Stimulated activated CD8-positive, alpha-beta memory T cell treated with anti-CD3 and anti-CD28 coated beads, Interleukin-4, amount 100 ng/mL, for 1 hour (primary cell): Measurements from ENCODE around the gene PRMT7.
A peak's percentile ranks its signal among the peaks of the same experiment; 100 is the strongest.

Experiments used
- DNase-seq, 2 donors: peaks; one replicate each; pipeline ENCODE4 v3.0.0-alpha.2; 2020; ENCODE audit warnings: low read depth in 2 of 2, low spot score in 1 of 2

Gene PRMT7

DNA sequence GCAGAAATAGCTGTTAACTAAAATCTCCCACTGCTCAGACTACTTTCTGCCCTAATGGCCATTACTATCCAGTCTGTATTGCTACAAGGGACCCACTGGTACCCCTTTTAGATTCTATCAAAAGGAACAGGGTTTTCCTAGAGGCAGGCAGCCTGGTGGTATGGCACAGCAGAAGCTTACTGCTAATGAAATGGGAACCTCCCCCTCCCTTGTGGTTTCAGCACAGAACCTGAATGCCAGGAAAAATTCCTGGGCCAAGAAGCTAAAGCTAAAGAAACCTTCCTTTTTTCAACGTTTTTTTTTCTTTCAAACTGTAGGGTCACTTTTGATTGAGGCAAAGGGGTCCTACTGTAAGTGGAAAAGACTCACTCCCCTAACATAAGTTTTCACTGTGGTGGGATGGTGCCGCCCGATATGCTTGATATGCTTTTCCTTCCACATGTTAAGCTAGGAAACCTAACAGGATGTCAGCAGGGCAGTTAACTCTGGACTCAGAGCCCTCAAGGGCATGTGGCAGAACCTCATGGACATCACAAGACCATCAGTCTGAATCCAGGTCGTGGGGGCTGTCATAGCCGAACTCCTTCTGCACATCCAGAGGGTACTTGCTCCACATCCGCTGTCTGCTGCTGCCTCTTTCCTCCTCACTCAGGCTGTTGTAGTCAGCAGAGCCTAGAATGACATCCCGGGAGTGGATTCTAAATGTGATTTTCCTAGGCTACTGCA, 9.9 kb upstream of the PRMT7 start:
- no peak for DNase-seq

DNA sequence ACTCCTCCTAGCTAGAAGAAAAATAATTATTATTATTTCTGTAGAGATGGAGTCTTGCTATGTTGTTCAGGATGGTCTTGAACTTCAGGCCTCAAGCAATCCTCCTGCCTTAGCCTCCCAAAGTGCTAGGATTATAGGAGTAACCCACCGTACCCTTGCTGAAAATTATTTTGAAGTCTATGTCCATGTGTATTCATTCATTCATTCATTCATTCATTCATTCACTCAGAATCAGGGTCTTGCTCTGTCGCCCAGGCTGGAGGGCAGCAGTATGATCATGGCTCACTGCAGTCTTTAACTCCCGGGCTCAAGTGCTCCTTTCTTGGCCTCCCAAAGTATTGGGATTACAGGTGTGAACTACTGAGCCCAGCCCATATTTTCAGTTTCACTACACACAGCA, 4.2 kb upstream of the PRMT7 start:
- DNase-seq, result no peak

- DNase-seq, result no peak
Observed at GRCh38 chr16:68309799-68310198, 1.0 kb upstream of the PRMT7 start.

GRCh38 chr16:68310437-68310773, 414 bp upstream of the PRMT7 start:
- peak in 1 of 2 donors; percentile 1 for DNase-seq

DNA sequence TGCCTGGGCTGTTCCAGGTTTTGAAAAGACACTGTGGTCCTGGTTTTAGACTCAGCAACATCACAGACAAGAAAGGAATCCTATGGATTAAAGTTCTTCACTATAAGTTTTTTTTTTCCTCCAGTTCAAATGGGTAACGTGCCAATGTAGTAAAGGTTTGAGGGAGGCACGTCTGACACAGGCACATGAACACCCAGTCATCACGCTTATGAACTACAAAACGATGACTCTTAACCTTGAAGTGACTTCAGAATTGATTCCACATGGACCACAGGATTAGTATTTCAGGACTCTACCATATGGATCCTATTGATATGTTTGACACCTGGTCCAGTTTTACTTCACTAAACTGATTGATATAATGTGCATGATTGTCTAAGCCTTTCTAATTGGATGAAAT, 2.3 kb downstream of the PRMT7 start:
- DNase-seq, result no peak

DNA sequence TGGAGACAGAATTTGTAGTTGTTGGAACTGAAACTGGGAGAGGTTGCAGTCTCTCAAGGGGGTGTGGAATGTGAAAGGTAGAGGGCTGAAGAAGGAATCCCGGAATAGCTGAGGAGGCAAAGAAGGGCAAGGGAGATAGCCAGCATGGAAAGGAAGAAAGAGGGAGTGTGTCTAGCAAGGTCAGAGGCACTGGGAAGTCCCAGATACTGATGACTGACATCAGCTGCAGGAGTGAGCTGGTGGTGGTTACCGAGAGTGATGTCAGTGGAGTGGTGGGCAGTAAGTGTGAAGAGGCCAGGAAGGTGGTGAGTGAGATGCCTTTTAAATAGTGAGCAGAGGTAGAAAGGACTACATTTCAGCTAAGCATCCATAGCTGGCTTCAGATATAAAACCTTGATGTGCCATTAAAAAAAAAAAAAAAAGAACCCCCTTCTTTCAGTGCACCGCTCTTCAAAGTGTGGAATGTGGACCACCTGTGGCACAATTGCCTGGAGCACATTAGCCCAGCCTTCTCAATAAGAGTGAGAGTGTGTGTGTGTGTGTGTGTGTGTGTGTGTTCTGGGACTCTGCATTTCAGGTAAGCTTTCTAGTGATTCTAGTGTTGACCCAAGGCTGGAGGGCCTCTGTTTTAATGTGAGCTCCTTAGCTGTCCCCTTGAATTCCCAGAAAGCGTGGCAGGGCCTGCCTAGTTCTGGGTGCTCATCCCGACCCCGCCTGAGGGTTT, 8.5 kb downstream of the PRMT7 start:
- DNase-seq, result no peak

GRCh38 chr16:68324336-68324735, 13.5 kb downstream of the PRMT7 start:
- DNase-seq, result no peak

DNA sequence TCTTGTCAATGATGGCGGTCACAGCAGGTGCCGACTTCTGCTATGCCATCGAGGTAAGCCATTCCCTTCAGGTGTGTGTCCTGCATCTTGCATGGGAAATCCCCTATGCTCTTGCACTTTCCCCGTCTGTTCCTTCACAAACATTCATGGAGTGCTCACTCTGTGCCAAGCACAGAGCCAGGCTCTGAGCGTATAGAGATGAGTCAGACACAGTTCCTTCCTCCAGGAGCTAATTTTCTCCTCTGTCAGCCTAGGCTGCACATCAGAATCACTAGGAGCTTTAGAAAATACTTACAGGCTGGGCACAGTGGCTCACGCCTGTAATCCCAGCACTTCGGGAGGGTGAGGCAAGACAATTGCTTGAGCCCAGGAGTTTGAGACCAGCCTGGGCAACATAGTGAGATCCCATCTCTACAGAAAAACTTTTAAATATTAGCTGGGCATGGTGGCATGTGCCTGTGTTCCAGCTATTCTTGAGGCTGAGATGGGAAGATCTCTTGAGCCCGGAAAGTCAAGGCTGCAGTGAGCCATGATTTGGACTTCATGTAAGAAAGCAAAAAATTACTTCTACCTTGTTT, 14.1 kb downstream of the PRMT7 start:
- DNase-seq, result no peak

DNA sequence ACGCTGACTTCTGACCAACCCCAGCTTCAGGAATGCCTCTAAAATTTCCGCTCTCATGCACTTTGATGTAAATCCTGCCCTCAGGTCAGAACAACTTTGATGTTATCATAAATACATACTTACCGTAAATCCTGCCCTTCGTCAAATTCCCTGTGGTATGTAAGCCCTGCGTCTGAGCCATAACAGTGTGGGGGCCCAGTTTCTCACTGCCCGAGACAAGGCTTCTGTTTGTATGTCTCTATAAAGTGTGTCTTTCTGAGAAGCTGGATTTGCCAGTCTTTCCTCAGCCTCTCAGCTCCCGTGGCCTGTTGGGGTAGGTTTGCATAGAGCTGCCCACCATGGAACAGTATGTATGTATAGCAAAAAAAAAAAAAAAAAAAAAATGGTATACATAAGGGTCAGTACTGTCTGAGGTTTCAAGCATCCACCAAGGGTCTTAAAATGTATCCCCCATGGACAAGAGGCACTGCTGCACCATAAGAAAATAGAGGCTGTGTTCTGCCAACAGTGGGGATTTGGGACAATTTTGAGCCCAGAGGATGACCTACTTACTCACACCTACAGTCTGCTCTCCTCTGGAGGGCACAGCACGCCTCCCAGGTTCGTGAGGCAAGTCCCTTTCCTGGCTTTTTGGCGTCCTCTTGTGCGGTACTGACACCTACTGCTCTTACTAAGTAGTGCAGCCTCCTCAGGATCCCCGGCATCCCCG, 17.5 kb downstream of the PRMT7 start:
- DNase-seq, result peak; percentile 48 to 58

- no peak for DNase-seq
Observed at GRCh38 chr16:68328860-68329390, 18.1 kb downstream of the PRMT7 start.

DNA sequence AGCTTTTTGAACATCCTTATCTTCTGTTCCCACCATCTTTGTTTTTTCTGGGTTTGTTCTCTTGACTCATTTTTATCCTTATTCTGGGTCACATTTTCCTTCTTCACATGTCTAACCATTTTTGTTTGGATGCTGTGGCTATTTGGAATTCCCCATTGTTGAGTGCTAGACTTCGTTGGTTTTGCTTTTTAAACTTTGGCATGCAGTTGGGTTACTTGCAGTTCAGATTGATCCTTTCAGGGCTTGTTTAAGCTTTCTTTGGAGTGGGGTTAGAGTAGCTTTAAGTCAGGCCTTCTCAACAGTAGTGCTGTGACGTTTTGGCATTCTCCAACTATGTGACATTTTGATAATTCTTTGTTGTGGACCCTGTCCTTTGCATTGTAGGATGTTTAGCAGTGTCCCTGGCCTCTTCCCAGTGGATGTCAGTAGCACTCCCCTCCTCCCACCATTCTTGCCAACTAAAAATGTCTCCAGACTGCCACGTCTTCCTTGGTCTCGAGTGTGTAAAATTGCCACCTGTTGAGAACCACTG, 21.1 kb downstream of the PRMT7 start:
- no peak for DNase-seq

- no peak for DNase-seq
Observed at GRCh38 chr16:68332411-68333121, 21.7 kb downstream of the PRMT7 start.

DNA sequence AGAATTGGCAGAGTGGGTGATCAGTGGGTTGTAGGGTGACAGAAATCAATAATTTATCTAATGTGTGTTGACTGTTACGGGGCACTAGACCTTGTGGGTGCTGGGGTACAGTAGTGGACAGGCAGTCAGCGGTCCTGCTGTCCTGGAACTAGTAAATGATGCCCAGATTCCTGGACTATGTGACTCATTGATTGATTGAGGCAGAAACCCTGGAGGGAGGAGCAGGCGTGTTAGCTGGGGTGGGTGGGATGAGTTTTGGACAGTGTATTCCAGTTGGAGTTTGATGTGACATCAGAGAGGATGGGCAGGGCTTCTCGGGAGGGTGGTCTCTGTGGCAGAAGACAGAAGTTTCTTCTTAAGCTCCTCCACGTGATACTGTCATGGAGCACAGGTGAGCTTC, 24.4 kb downstream of the PRMT7 start:
- no peak for DNase-seq

- DNase-seq, result no peak
Observed at GRCh38 chr16:68338326-68339119, 27.7 kb downstream of the PRMT7 start.

- no peak for DNase-seq
Observed at GRCh38 chr16:68339214-68339613, 28.4 kb downstream of the PRMT7 start.

DNA sequence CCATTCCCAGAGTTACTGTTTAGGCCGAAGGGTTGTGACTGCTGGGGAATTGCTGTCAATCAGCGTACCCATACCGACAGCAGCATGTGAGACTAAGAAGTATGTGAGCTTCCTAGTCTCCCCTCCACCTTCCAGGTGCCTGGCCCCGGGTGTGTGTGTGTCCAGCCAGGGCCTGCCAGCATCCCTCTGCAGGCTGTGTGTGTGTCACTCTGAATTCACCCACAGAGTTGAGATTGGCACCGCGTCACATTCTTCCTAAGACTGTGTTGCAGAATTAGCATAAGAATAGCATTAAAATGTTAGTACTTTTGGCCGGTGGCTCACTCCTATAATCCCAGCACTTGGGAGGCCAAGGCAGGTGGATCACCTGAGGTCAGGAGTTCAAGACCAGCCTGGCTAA, 31.8 kb downstream of the PRMT7 start:
- DNase-seq, result no peak

- no peak for DNase-seq
Observed at GRCh38 chr16:68343137-68343536, 32.3 kb downstream of the PRMT7 start.

GRCh38 chr16:68344252-68344651, 33.4 kb downstream of the PRMT7 start:
- no peak for DNase-seq

DNA sequence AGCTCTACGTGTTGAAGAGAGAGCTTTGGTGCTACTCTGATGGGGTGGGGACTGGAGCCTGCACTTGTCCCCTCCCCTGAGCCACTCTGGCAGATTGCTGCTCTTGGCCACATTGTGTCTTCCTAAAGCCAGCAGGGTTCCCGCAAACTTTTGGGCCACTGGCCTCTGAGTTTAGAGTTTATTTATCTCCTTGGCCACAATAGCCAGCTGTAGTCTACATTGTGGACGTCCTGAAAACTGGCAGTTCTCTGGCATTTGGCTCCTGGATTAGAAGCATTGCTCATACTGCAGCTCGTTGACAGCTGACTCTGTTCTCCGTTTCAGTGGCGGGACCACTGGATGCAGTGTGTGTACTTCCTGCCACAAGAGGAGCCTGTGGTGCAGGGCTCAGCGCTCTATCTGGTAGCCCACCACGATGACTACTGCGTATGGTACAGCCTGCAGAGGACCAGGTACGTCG, 34.6 kb downstream of the PRMT7 start:
- DNase-seq, result no peak
